Hippocampal formation (tissue), 2 donors: ENCODE measurements around the gene OXSR1.
"Not testable (repeated sequence)": the region's sequence is repeated elsewhere in the genome, so short reads cannot be mapped to it uniquely, and the experiment has no call there.

Experiments used
- DNase-seq, 2 donors: peaks; one replicate each; lab custom pipeline; 2025; lab: John Stamatoyannopoulos, UW

OXSR1 gene

DNA sequence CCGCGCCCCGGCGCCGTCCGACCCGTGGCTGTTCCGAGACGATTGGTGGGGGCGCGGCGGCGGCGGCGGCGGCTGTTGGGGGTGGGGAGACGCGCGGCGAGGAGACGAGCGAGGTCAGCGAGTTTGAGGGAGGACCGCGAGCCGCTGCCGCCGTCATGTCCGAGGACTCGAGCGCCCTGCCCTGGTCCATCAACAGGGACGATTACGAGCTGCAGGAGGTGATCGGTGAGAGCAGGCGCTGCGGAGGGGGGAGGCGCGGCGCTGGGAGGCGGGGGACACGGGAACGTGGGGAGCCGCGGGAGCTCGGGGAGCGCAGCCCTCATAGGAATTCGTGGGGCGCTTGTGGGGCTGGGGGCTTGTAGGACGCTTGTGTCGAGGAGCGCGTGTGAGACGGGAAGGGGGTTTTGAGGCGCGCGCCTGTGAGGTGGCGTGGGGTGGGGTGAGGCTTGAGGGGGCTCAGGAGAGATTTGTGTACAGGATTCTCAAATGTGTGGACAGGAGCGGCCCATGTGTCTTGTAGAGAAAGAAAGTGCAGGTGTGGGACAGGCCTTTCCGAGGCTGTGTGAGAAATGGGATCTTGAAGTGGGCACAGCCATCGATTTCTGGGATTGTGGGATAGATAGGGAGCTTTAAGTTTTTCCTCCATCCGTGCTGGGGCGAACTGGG is 518 bp downstream of the OXSR1 start:
- DNase-seq: no peak

DNA sequence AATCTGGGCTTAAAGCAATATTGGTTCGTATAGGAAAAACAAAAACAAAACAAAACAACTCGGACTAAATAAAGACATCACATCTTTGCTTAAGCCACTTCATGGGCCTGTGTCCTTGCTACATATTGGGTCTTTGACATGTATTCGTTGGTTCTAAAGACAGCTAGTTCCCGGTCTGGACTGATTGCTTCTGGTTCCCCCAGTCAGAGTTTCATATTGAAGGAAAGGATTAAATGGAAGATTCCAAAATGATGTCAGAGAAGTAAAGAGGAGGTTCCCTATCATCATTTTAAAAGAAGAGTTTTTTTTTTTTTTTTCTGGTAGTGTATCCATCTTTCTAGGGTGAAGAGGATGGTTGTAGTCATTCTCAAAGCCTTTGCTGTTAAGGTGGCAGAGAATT is 2.3 kb downstream of the OXSR1 start:
- no peak for DNase-seq

DNA sequence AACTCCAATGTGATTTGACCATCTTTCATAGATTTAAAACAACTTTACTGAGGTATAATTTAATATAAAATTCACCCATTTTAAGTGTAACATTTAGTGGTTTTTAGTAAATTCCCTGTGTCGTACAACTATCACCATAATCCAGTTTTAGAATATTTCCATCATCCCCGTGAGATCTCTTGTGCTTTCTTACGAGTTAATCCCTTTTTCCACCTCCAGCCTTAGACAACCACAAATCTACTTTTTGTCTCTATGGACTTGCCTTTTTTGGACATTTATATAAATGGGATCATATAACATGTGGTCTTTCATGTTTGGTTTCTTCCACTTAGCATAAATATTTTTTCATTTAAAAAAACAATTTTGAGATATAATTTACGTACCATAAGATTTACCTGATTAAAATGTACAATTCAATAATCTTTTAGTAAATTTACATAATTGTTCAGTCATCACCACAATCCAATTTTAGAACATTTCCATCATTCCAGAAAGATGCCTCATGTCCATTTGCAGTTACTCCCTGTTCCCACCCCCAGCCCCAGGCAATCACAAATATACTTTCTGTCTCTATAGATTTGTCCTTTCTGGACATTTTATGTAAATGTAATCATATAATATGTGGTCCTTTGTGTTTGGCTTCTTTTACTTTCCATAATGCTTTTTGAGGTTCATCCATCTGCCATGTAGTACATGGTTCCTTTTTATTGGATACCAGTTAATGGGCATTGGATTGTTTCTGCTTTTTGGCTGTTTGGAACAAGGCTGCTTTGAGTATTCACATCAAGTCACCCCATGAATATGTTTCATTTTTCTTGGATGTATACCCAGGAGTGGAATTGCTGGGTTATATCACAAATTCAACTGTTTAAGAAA is 3.1 kb downstream of the OXSR1 start:
- DNase-seq: no peak

DNA sequence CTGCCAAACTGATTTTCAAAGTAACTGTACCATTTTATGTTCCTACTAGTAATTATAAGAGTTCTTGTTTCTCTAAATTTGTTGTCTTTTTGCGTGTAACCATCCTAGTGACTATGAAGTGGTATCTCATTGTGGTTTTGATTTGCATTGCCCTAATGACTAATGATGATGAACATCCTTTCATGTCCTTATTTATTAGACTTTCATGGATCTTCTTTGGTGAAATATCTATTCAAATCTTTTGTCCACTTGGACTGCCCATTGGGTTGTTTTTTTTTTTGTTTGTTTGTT is 3.6 kb downstream of the OXSR1 start:
- no peak for DNase-seq

DNA sequence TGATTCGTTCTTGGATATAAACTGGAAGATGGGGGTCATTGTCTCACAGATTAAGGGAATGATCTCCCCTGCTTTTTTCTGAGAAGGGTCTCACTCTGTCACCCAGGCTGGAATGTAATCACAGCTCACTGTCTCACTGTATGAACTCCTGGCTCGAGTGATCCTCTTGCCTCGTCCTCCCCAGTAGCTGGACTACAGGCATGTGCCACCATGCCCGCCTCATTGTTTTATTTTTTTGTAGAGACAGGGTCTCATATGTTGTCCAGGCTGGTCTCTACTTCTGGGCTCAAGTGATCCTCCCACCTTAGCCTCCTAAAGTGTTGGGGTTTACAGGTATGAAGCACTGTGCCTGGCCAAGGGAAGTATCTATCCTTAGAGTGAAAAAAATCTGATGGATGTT is 5.4 kb downstream of the OXSR1 start:
- no peak for DNase-seq

DNA sequence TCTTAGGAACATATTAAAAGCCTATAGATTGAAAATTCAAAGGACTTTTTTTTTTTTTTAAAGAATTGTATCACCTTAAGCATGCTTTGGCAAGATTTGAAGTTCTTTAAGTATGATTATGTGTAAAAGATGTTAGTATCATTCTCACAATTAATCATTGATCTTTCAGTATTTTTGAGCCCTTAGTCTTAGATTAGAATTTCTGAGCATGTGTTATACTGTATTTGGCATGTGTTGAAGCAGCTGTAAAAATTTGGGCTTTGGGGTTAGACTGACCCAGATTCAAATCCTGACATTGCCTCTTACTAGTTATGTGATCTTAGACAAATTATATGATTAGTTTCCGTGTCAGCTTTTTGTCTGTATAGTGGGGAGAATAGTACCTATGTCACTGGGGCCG is 6.3 kb downstream of the OXSR1 start:
- DNase-seq: no peak

DNA sequence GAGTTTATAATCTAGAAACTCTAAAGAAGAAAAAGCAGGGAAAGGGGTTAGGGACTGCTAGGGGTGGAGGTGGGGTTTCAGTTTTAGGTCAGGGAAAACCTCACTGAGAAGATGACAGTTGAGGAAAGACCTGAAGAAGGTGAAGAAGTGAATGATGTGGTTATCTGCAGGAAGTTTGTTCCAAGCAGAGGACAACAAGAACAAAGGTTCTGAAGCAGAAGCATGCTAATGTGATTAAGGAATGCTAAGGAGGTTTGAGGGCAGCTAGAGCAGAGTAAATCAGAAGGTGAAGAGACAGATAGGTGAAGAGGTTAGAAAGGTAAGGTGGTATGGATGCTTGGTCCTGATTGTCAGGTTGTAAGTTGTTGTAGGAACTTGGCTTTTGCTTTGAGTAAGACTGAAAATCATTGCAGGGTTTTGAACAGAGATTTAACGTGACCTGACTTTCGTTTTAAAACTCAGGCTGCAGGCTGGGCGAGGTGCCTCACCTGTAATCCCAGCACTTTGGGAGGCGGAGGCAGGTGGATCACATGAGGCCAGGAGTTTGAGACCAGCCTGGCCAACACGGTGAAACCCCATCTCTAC is 8.6 kb downstream of the OXSR1 start:
- no peak for DNase-seq

DNA sequence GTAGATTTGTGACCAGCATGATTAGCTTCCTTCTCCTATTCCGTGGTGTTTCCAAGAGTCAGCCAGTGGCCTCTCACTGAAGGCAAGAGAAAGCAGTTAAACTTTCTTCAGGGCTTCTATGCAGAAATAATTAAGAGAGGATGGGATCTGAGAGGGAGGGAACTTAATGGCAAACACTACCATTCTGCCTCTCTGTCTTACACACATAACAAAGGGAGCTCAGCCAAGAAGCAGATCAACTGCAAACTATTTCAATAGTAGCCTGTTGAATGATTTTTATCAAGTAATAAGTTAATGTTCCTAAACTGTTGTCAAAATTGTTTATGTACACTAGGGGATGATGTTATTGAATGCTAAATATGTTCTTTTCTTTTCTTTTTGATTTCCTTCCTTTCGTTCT is 11.8 kb downstream of the OXSR1 start:
- no peak for DNase-seq

DNA sequence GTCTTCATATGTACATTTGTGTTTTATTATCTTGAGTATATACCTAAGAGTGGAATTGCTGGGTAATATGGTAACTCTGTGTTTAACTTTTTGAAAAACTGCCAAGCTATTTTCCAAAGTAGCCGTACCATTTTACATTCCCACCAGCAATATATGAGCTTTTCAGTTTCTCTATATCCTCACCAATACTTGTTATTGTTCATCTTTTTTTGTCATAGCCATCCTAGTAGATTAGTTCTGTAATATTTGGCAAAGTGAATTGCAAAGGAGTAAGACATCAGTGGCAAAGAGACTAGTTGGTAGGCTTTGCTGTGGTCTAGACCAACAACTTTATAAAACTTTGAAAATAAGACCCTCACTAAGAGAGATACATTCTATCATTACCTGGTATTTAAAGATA is 21.4 kb downstream of the OXSR1 start:
- no peak for DNase-seq

DNA sequence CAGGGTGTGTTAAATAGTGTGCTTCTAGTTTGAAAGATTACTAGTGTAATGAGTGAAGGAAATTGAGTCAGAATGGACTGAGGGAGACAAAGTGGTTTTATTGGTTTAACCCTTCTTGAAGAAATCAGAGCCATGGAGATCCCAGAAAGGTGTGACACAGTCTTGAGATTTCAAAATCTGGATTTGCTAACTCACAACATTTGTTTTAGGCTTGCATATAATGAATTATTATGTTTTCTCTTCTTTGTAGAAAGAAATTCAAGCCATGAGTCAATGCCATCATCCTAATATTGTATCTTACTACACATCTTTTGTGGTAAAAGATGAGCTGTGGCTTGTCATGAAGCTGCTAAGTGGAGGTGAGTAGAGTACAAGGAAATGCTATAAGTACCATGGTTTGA is 25.1 kb downstream of the OXSR1 start:
- no peak for DNase-seq

DNA sequence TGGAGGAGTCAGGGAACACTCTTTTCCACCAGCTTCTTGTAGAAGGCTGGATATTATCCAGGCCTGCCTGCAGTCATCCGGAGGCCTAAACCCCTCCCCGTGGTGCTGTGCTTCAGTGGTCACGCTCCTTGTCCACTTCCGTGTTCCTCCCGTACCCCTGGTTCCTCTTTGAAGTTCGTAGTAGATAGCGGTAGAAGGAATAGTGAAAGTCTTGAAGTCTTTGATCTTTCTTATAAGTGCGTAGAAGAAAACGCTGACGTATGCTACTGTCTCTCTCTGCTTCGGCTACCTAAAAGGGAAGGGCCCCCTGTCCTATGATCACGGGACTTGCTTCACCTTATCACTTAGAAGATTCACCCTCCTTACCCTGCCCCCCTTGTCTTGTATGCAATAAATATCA is 37.6 kb downstream of the OXSR1 start:
- not testable (repeated sequence) for DNase-seq

DNA sequence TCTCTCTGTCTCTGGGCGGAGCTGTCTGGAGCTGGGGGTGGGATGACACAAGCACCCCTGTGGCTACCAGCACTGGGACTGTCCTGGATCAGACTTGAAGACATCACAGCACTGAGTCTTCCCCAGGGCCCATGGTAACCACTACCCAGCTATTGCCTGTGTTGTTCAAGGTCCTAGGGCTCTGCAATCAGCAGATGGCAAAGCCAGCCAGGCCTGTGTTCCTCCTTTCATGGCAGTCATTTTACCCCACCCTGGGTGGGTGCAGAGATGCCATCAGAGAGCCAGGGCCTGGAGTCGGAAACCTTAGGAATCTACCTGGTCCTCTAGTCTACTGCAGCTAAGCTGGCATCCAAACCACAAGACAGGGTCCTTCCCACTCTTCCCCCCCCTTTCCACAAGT is 38.4 kb downstream of the OXSR1 start:
- no peak for DNase-seq

DNA sequence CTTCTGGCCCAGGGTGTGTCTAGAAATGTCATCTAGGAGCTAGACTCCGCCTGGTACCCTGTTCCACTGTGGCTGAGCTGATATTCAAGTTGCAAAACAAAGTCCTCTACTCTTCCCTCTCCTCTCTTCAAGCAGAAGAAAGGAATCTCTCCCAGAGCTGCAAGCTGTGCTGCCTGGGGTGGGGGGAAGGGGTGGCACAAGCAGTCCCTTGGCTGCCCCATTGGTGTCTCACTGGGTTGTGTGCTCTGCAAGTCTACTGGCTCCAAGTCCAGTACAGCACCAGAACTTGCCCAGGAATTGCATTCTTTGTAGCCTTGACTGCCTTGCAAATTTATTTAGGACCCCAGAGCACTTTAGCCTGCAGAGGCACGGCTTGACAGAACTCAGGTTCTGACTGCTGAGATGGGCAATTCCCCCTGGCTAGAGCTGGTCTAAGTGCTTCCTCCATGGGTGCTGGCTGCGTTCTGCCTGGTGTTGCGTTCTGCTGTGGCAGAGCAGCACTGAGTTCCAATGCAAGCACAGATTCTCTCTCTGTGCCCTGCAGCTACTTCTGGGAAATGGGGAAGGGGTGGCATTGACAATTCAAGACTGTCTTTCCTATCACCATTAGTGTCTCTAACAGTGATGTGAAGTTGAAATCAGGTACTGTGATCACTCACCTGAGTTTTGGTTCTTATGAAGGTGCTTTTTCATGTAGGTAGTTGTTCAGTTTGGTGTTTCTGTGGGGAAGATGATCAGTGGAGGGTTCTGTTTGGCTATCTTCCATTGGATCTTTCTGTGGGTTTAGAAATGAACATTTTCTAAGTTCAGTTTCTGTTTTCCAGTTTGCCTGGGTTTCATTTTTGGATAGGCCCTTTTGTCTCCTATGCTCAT is 39.5 kb downstream of the OXSR1 start:
- DNase-seq: no peak

DNA sequence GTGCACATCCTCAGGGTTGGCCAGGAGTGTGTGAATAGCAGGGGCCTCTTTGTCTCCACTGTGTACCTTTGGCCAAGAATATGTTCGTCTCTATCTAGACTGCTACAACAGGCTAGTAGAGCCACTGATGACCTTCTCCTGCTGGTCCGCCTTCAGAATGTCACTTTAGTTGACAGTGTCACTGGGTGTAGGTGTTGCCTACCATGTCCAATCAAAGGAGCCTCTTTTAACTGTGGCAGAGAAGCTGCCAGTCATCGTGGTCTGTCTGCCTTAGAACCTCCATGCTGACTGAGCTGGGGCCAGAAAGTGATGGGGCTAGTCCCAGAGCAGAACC is 40.1 kb downstream of the OXSR1 start:
- DNase-seq: no peak

DNA sequence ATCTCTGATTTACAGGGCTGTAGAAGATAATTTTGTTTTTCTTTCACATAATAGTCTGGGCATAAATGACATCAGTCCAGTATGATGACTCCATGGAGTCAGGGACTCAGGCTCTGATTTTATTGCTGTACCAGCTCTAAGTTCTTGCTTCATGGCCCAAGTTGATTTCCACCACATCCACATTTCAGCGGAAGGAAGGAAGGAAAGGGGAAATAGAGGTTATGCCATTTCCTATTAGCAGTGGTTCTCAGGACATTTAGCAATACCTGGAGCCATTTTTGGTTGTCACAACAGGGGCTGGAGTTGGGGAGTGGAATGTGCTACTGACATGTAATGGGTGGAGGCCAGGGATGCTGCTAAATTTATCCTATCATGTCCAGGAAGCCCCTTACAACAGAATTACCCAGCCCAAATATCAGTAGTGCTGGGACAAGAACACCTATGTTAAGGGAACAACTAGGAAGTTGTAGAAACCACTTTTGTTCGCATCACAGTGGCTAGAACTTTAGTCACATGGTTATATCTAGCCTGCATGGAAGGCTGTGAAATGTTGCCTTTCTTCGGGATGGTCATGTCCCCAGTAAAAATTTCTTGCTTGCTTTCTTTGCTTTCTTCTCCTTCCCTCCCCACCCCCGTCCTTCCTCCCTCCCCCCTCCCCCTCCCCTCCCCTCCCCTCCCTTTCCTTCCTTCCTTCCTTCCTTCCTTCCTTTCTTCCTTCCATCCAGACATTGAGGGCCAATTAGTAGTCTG is 42.1 kb downstream of the OXSR1 start:
- DNase-seq: no peak

DNA sequence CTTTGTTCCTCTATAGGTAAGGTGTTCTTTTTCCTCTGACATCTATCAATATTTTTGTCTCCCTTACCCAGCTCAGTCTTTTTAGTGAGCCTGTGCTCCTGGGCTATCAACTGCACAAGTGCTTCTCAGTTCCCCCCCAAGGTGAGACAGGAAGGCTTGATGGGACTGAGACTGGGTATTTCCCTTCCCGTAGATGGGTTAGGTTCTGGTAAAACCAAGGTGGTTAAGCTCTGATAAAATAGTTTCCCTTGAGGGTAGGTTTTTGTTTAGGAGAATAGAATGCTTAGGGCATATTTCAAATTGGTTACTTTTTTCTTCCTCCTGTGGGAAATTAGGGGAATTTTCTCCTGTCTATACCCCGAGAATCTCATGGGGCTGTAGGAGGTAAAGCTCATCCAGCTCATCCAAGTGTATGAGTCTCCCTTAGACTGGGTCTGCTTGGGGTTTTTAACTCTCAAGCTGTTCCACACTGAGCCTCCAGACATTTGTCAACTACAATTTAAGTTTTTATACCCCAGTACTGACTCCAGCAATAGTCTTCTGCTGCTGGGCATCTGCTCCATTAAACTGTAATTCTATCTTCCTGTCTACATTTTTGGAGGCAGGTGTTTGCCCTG is 44.9 kb downstream of the OXSR1 start:
- no peak for DNase-seq

DNA sequence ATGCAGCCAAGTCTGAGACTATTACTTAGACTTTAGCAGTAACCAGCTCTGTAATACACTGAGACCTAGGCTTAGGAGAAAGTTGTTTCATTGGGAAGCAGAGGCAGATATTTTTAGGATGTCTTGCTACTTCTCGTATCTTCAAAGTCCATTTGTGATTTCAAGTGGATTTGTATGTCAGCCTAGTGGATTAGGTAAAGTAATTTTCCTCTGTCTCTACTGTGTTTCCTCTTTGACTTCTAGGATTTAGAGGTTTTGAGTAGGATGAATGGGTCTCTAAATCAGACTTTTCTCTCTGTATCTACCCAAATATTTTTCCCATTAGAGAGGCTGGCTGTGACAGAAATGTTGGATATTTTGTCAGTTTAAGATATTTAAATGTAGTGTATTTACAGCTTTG is 46.8 kb downstream of the OXSR1 start:
- no peak for DNase-seq

DNA sequence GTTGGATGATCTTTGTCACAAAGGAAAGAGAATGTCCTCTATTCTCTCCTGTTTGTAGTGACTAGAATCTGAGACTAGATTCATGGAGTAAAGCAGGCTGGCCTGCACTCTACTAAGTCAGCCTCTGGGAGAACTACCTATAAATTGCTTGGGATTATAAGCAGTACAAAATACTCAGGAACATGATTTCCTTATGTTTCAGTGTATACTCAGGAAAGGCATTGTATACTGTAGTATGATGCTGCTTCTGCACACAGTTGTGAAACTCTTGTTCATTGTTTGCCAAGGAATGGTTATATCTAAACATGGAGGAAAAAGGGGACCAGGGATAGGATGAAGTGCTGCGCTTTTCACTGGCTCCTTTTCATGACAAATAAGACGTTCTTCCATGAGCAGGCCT is 49.2 kb downstream of the OXSR1 start:
- no peak for DNase-seq

DNA sequence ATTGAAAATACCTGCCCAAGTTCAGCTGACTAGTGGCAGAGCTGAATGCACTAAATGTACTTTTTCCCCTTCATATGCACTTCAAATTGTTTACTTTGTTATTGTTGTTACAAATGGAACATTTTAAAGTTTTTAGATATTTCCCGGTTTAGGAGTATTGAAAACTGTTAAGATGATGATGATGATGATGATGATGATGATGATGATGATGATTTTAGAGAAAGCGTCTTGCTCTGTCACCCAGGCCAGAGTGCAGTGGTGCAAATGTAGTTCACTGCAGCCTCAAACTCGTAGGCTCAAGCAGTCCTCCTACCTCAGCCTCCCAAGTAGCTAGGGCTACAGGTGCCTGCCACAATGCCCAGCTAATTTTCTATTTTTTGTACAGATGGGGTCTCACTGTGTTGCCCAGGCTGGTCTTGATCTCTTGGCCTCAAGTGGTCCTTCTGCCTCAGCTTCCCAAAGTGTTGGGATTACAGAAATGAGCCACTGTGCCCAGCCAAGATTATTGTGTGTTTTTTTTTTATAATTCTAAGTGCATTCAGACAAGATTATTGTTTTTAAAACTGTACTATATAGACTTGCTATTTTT is 54.4 kb downstream of the OXSR1 start:
- DNase-seq: no peak

DNA sequence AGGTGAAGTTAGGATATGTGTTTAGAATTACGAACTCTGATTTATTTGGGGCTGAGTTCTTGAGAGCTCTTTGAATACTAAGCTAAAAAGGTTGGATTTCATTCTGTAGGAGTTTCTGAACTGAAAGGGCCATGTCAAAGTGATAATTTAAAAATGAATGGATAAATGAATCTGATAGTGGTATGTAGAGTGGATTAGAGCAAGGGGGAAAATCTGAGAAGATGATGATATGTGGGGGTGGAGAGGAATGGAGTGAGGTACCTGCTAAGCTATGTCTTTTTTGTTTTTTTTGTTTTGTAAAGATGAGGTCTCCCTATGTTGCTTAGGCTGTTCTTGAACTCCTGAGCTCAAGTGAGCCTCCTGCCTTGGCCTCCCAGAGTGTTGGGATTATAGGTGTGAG is 55.7 kb downstream of the OXSR1 start:
- DNase-seq: no peak

DNA sequence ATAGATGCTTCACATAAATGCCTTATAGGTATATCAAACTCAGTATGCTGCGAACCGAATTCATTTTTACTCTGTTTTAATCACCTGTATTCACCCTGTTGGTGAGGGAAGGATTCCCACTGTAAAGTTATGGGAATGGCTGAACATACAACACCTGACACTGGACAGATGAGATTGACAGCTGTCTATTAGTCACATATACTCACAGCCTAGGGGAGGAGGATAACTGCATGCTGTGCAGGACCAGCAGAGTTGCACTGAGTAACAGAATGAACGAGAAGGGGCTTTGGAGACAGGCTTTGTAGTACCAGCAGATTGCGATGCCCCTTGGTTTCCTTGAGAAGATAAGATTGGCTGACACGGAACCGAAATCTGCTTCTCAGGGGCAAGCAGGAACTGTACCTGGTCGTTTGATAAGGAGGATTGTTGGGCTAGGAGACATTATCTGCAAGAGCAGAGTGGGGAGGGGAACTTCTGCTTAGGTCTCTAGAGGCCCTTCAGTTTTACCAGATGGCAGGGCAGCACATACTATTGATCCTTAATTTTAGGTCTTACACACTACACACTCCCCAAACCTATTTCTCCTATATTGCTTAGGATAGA is 56.8 kb downstream of the OXSR1 start:
- DNase-seq: no peak
